Neural cell (in vitro differentiated cells): ENCODE measurements around the gene CACNA1S. TPM values are rescaled to one million over a fixed set of nuclear protein-coding genes. Genes with fewer than 3 reads are reported as not detected.
A peak's percentile ranks its signal among the peaks of the same experiment; 100 is the strongest.

ENCODE experiments used
- H2AFZ ChIP-seq: fragments of 200-600, 300-800 bp; sonication (generic), shearing (Covaris generic); 2 replicates; pipeline ENCODE4 v1.6.0; 2014; ENCODE audit warnings: low read depth, mild to moderate bottlenecking, antibody characterized with exemption, low read length, moderate library complexity
- H3F3A ChIP-seq: fragments of 200-600 bp; shearing (Covaris generic); 2 replicates; pipeline ENCODE4 v1.6.1; 2016; ENCODE audit warnings: mild to moderate bottlenecking, moderate library complexity, mixed read lengths, antibody characterized with exemption, low read length; ENCODE audit not compliant: insufficient read depth, poor library complexity, severe bottlenecking
- H3K27ac ChIP-seq: fragments of 200-600, 300-800 bp; sonication (generic), shearing (Covaris generic); 2 replicates; pipeline ENCODE4 v1.5.1; 2014; ENCODE audit warnings: mild to moderate bottlenecking, low read length, moderate library complexity
- H3K27me3 ChIP-seq: fragments of 300-800, 200-600 bp; sonication (generic), shearing (Covaris generic); 2 replicates; pipeline ENCODE4 v1.6.0; 2014; ENCODE audit warnings: mild to moderate bottlenecking, low read depth, low read length, moderate library complexity; ENCODE audit not compliant: insufficient read depth
- H3K36me3 ChIP-seq: fragments of 300-800, 200-600 bp; sonication (generic), shearing (Covaris generic); 2 replicates; pipeline ENCODE4 v1.5.1; 2014; ENCODE audit warnings: mild to moderate bottlenecking, antibody characterized with exemption, low read length, moderate library complexity; ENCODE audit not compliant: insufficient read depth
- H3K4me2 ChIP-seq: fragments of 300-800, 200-600 bp; sonication (generic), shearing (Covaris generic); 2 replicates; pipeline ENCODE4 v1.6.0; 2014; ENCODE audit warnings: mild to moderate bottlenecking, low read length
- H3K4me3 ChIP-seq: fragments of 300-800, 200-600 bp; sonication (generic), shearing (Covaris generic); 2 replicates; pipeline ENCODE4 v1.5.1; 2014; ENCODE audit warnings: mild to moderate bottlenecking, low read length, moderate library complexity
- H3K79me2 ChIP-seq: fragments of 200-600 bp; shearing (Covaris generic); replicated peaks from 2 replicates; pipeline ENCODE4 v1.6.0; 2014; ENCODE audit warnings: mild to moderate bottlenecking, low read length, moderate library complexity; ENCODE audit not compliant: insufficient read depth
- H3K9ac ChIP-seq: fragments of 300-800, 200-600 bp; sonication (generic), shearing (Covaris generic); 2 replicates; pipeline ENCODE4 v1.6.1; 2016; ENCODE audit warnings: mild to moderate bottlenecking, low read length, mixed read lengths
- H3K9me2 ChIP-seq: fragments of 200-600 bp; shearing (Covaris generic); 2 replicates; pipeline ENCODE4 v1.6.1; 2016; ENCODE audit warnings: mild to moderate bottlenecking, low read length, mixed read lengths; ENCODE audit not compliant: insufficient read depth
- H3K9me3 ChIP-seq: fragments of 200-600, 300-800 bp; sonication (generic), shearing (Covaris generic); 2 replicates; pipeline ENCODE4 v1.6.1; 2016; ENCODE audit warnings: mild to moderate bottlenecking, mixed run types, low read length, moderate library complexity, mixed read lengths
- H4K20me1 ChIP-seq: fragments of 200-600 bp; shearing (Covaris generic); 2 replicates; pipeline ENCODE4 v1.6.1; 2016; ENCODE audit warnings: mild to moderate bottlenecking, mixed run types; ENCODE audit not compliant: insufficient read depth
- EP300 ChIP-seq: fragments of 450-650 bp; conservative IDR thresholded peaks from 2 replicates; pipeline ENCODE4 v1.6.1; 2014; ENCODE audit warnings: antibody characterized with exemption, mild to moderate bottlenecking, moderate library complexity; ENCODE audit not compliant: poor library complexity, severe bottlenecking
- EZH2 ChIP-seq: fragments of 200-600, 300-800 bp; shearing (Covaris generic), sonication (generic); IDR thresholded peaks from 2 replicates; pipeline ENCODE4 v1.6.1; 2014; ENCODE audit warnings: antibody characterized with exemption, low read length, borderline replicate concordance, mild to moderate bottlenecking; ENCODE audit not compliant: insufficient read depth, poor library complexity, severe bottlenecking
- MXI1 ChIP-seq: fragments of 450-650 bp; conservative IDR thresholded peaks from 2 replicates; pipeline ENCODE4 v1.6.1; 2014; ENCODE audit warnings: antibody characterized with exemption, mild to moderate bottlenecking; ENCODE audit not compliant: poor library complexity, severe bottlenecking
- POLR2AphosphoS5 ChIP-seq: IDR thresholded peaks from 2 replicates; pipeline ENCODE4 v1.6.1; 2012
- RAD21 ChIP-seq: fragments of 450-650 bp; conservative IDR thresholded peaks from 2 replicates; pipeline ENCODE4 v1.6.1; 2014; ENCODE audit warnings: antibody characterized with exemption, mild to moderate bottlenecking, moderate library complexity
- SMC3 ChIP-seq: fragments of 450-650 bp; conservative IDR thresholded peaks from 2 replicates; pipeline ENCODE4 v1.6.1; 2014; ENCODE audit warnings: antibody characterized with exemption, mild to moderate bottlenecking, moderate library complexity; ENCODE audit not compliant: poor library complexity
- TAF1 ChIP-seq: IDR thresholded peaks from 2 replicates; pipeline ENCODE4 v1.6.1; 2012; ENCODE audit warnings: low read depth
- polyA plus RNA-seq: library from polyadenylated mRNA; depleted of rRNA; stranded (reverse); fragments of >200 nt; gene quantifications from 2 replicates; pipeline ENCODE4 v1.2.3, GENCODE V29; 2014
- TF ChIP-seq, protein P1 (sequence below): fragments of 450-650 bp; IDR thresholded peaks from 2 replicates; pipeline ENCODE4 v1.5.1; 2014; ENCODE audit warnings: antibody characterized with exemption, mild to moderate bottlenecking, moderate library complexity; ENCODE audit not compliant: poor library complexity, severe bottlenecking
- TF ChIP-seq, protein P2 (sequence below): IDR thresholded peaks from 2 replicates; pipeline ENCODE4 v1.6.1; 2012; ENCODE audit warnings: borderline replicate concordance

The CACNA1S gene
- polyA plus RNA-seq, 1 donor from 2014 or later: 0.05 TPM

GRCh38 chr1:201026234-201026633, 86.0 kb downstream of the CACNA1S start:
- no peak overlapping the region for H3K27ac ChIP-seq
- H3K9ac ChIP-seq: no peak overlapping the region
- no peak overlapping the region for H3K4me2 ChIP-seq
- H3F3A ChIP-seq: no peaks in the 10 kb centered on the region
- H3K9me3 ChIP-seq: no peaks in the 10 kb centered on the region
- H3K9me2 ChIP-seq: no peaks in the 10 kb centered on the region
- no peaks in the 10 kb centered on the region for H3K27me3 ChIP-seq
- no peak overlapping the region for H2AFZ ChIP-seq
- peaks cover 26% of the 10 kb centered on the region for H3K79me2 ChIP-seq
- H4K20me1 ChIP-seq: no peaks in the 10 kb centered on the region
- H3K36me3 ChIP-seq: no peaks in the 10 kb centered on the region
- no peak for TF ChIP-seq TAF1
- no peak for TF ChIP-seq POLR2AphosphoS5
- TF ChIP-seq SMC3: no peak
- TF ChIP-seq RAD21: no peak
- TF ChIP-seq, protein P1, sequence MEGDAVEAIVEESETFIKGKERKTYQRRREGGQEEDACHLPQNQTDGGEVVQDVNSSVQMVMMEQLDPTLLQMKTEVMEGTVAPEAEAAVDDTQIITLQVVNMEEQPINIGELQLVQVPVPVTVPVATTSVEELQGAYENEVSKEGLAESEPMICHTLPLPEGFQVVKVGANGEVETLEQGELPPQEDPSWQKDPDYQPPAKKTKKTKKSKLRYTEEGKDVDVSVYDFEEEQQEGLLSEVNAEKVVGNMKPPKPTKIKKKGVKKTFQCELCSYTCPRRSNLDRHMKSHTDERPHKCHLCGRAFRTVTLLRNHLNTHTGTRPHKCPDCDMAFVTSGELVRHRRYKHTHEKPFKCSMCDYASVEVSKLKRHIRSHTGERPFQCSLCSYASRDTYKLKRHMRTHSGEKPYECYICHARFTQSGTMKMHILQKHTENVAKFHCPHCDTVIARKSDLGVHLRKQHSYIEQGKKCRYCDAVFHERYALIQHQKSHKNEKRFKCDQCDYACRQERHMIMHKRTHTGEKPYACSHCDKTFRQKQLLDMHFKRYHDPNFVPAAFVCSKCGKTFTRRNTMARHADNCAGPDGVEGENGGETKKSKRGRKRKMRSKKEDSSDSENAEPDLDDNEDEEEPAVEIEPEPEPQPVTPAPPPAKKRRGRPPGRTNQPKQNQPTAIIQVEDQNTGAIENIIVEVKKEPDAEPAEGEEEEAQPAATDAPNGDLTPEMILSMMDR: no peak
- TF ChIP-seq EZH2: no peak
- TF ChIP-seq MXI1: no peak
- TF ChIP-seq, protein P2, sequence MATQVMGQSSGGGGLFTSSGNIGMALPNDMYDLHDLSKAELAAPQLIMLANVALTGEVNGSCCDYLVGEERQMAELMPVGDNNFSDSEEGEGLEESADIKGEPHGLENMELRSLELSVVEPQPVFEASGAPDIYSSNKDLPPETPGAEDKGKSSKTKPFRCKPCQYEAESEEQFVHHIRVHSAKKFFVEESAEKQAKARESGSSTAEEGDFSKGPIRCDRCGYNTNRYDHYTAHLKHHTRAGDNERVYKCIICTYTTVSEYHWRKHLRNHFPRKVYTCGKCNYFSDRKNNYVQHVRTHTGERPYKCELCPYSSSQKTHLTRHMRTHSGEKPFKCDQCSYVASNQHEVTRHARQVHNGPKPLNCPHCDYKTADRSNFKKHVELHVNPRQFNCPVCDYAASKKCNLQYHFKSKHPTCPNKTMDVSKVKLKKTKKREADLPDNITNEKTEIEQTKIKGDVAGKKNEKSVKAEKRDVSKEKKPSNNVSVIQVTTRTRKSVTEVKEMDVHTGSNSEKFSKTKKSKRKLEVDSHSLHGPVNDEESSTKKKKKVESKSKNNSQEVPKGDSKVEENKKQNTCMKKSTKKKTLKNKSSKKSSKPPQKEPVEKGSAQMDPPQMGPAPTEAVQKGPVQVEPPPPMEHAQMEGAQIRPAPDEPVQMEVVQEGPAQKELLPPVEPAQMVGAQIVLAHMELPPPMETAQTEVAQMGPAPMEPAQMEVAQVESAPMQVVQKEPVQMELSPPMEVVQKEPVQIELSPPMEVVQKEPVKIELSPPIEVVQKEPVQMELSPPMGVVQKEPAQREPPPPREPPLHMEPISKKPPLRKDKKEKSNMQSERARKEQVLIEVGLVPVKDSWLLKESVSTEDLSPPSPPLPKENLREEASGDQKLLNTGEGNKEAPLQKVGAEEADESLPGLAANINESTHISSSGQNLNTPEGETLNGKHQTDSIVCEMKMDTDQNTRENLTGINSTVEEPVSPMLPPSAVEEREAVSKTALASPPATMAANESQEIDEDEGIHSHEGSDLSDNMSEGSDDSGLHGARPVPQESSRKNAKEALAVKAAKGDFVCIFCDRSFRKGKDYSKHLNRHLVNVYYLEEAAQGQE: no peak
- TF ChIP-seq EP300: no peak
- no peak overlapping the region for H3K4me3 ChIP-seq

DNA sequence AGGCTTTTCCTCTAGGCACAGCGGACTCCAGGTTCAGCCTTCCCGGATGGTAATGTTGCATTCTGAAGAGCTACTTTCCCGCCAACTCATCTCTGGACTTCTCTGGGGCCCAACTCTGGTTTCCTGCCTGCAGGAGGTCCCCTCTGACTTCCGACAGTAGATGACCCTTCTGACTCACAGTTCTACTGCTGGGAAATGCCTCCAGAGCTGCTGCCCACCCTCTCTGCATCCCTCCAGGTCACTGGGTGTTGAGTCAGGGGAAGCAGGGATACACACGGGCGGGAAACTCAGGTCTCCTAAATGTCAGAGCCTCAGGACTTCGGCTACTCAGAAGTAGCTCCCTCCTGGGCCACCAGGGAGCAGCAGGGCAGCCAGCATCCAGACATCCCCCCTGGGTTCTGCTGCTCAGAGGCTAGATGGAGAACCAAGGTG, 86.6 kb downstream of the CACNA1S start:
- H4K20me1 ChIP-seq: peaks cover 3% of the 10 kb centered on the region
- H3K9ac ChIP-seq: no peak overlapping the region
- no peak overlapping the region for H2AFZ ChIP-seq
- H3K79me2 ChIP-seq: peaks cover 33% of the 10 kb centered on the region
- no peaks in the 10 kb centered on the region for H3K9me2 ChIP-seq
- no peaks in the 10 kb centered on the region for H3K27me3 ChIP-seq
- H3K4me3 ChIP-seq: no peak overlapping the region
- H3K4me2 ChIP-seq: no peak overlapping the region
- no peaks in the 10 kb centered on the region for H3K36me3 ChIP-seq
- H3K9me3 ChIP-seq: no peaks in the 10 kb centered on the region
- TF ChIP-seq SMC3: peak; percentile 60
- TF ChIP-seq RAD21: peak; percentile 48
- TF ChIP-seq POLR2AphosphoS5: no peak
- no peak overlapping the region for H3K27ac ChIP-seq
- H3F3A ChIP-seq: no peaks in the 10 kb centered on the region

GRCh38 chr1:201024625-201024998, 87.6 kb downstream of the CACNA1S start:
- Histone ChIP-seq H3K9ac (peak overlapping the region; percentile 55), H3K4me3 (peak overlapping the region; percentile 62), H3F3A (no peaks in the 10 kb centered on the region), H3K27me3 (no peaks in the 10 kb centered on the region), H3K9me2 (no peaks in the 10 kb centered on the region), H3K9me3 (no peaks in the 10 kb centered on the region), H2AFZ (no peak overlapping the region), H3K36me3 (no peaks in the 10 kb centered on the region), H3K4me2 (peak overlapping the region; percentile 69), H4K20me1 (peaks cover 12% of the 10 kb centered on the region), H3K27ac (no peak overlapping the region), H3K79me2 (peaks cover 42% of the 10 kb centered on the region)
- TF ChIP-seq MXI1 (no peak), SMC3 (no peak), TAF1 (no peak), POLR2AphosphoS5 (no peak), RAD21 (no peak), EP300 (no peak), EZH2 (no peak)
- TF ChIP-seq, protein P2: no peak
- TF ChIP-seq, protein P1: no peak
